ENCODE results near the gene SLC24A3. TPM values are rescaled to one million over a fixed set of nuclear protein-coding genes. Genes with fewer than 3 reads are reported as not detected.

SLC24A3 gene
- total RNA-seq, 1 donor from 2014 or later: 0.79 TPM

GRCh38 chr20:19493794-19494495, 281.5 kb downstream of the SLC24A3 start:
- Histone ChIP-seq H3K27me3 (ENCODE audit: insufficient read depth, low read length) (no peaks in the 10 kb centered on the region), H3K36me3 (ENCODE audit: insufficient read depth, low read length) (no peaks in the 10 kb centered on the region), H3K4me3 (ENCODE audit: insufficient read depth, low read depth, low read length) (no peak overlapping the region), H3K27ac (ENCODE audit: low read depth, low read length) (no peak overlapping the region), H4K20me1 (ENCODE audit: insufficient read depth, low read length) (no peaks in the 10 kb centered on the region), H2AFZ (ENCODE audit: low read depth, low read length) (no peak overlapping the region), H3K4me2 (ENCODE audit: low read length) (no peak overlapping the region), H3K79me2 (ENCODE audit: insufficient read depth, low read length) (no peaks in the 10 kb centered on the region), H3K9ac (ENCODE audit: low read length) (no peak overlapping the region), H3K4me1 (ENCODE audit: insufficient read depth, low read length) (peaks cover 18% of the 10 kb centered on the region), H3K9me3 (ENCODE audit: insufficient read depth, low read depth, low read length) (no peaks in the 10 kb centered on the region)
- no peak for FAIRE-seq
- H3K27ac Mint-ChIP-seq (ENCODE audit: unreplicated experiment): no peak overlapping the region
- no peaks in the 10 kb centered on the region for H3K9me3 Mint-ChIP-seq (ENCODE audit: unreplicated experiment)
- no peak for TF ChIP-seq CTCF (IDR thresholded peaks at IDR 0.05; ENCODE audit: insufficient read depth, low read depth, low read length)
- no peak for TF ChIP-seq EZH2 (IDR thresholded peaks at IDR 0.05; ENCODE audit: insufficient read depth, low read length)
- no peaks in the 10 kb centered on the region for H3K36me3 Mint-ChIP-seq (ENCODE audit: low read depth, unreplicated experiment)
- peaks cover 25% of the 10 kb centered on the region for H3K27me3 Mint-ChIP-seq (ENCODE audit: low read depth, unreplicated experiment)
- no peak for DNase-seq (ENCODE audit: low read depth)
- H3K4me3 Mint-ChIP-seq (ENCODE audit: unreplicated experiment): no peak overlapping the region
- H3K4me1 Mint-ChIP-seq (ENCODE audit: low read depth, unreplicated experiment): peaks cover 2% of the 10 kb centered on the region

- FAIRE-seq (peak; percentile 26), DNase-seq (ENCODE audit: low read depth) (peak; percentile 20)
- H3K9me3 Mint-ChIP-seq (ENCODE audit: unreplicated experiment): no peaks in the 10 kb centered on the region
- Histone ChIP-seq H4K20me1 (ENCODE audit: insufficient read depth, low read length) (no peaks in the 10 kb centered on the region), H3K4me1 (ENCODE audit: insufficient read depth, low read length) (peaks cover 18% of the 10 kb centered on the region), H3K36me3 (ENCODE audit: insufficient read depth, low read length) (no peaks in the 10 kb centered on the region), H3K27me3 (ENCODE audit: insufficient read depth, low read length) (no peaks in the 10 kb centered on the region), H3K9ac (ENCODE audit: low read length) (no peak overlapping the region), H3K4me2 (ENCODE audit: low read length) (peak overlapping the region; percentile 41), H3K79me2 (ENCODE audit: insufficient read depth, low read length) (no peaks in the 10 kb centered on the region), H3K9me3 (ENCODE audit: insufficient read depth, low read depth, low read length) (peaks cover 2% of the 10 kb centered on the region), H2AFZ (ENCODE audit: low read depth, low read length) (peak overlapping the region; percentile 41), H3K4me3 (ENCODE audit: insufficient read depth, low read depth, low read length) (no peak overlapping the region), H3K27ac (ENCODE audit: low read depth, low read length) (peak overlapping the region; percentile 68)
- no peaks in the 10 kb centered on the region for H3K36me3 Mint-ChIP-seq (ENCODE audit: low read depth, unreplicated experiment)
- H3K4me3 Mint-ChIP-seq (ENCODE audit: unreplicated experiment): no peak overlapping the region
- peaks cover 21% of the 10 kb centered on the region for H3K27me3 Mint-ChIP-seq (ENCODE audit: low read depth, unreplicated experiment)
- no peak overlapping the region for H3K27ac Mint-ChIP-seq (ENCODE audit: unreplicated experiment)
- TF ChIP-seq CTCF (IDR thresholded peaks at IDR 0.05; ENCODE audit: insufficient read depth, low read depth, low read length): no peak
- no peak for TF ChIP-seq EZH2 (IDR thresholded peaks at IDR 0.05; ENCODE audit: insufficient read depth, low read length)
- H3K4me1 Mint-ChIP-seq (ENCODE audit: low read depth, unreplicated experiment): peaks cover 2% of the 10 kb centered on the region
These were observed 283.7 kb downstream of the SLC24A3 start for GRCh38 chr20:19495905-19496703.

Measured in astrocyte (in vitro differentiated cells and primary cell).